H1 (cell line): ENCODE measurements around the gene NLRP11. TPM values are rescaled to one million over a fixed set of nuclear protein-coding genes. Genes with fewer than 3 reads are reported as not detected.

ENCODE experiments used
- ASH2L ChIP-seq: fragments of 200-600, 300-600 bp; sonication (generic); IDR thresholded peaks from one replicate; pipeline ENCODE4 v1.7.1; 2017; ENCODE audit warnings: low read length
- TAF7 ChIP-seq: optimal IDR thresholded peaks from 2 replicates; pipeline ENCODE3; 2011; ENCODE audit warnings: low read depth, mild to moderate bottlenecking, inconsistent platforms, low read length, moderate library complexity, borderline replicate concordance
- polyA plus RNA-seq, 7 experiments: library from polyadenylated mRNA; depleted of rRNA in 3 of 7; stranded (reverse) in 5 of 7; unstranded in 2 of 7; fragments of >200 nt in 5 of 7; fragments of 200-250 nt in 2 of 7; gene quantifications; 1 replicate in 5 of 7; 2 replicates in 1 of 7; 4 replicates in 1 of 7; pipeline versions ENCODE4 v1.2.1 to v1.2.3, GENCODE V29; 2011 to 2013; ENCODE audit warnings: missing spikeins in 2 of 7, mixed read lengths in 2 of 7
- total RNA-seq: library from RNA; stranded (reverse); fragmentation: NEBNext Ultra II Directional; extraction: Animal tissue kit (Norgen Biotek cat#: 25700); gene quantifications from 2 replicates; pipeline ENCODE4 v1.2.1, GENCODE V29; 2021
- TF ChIP-seq, protein P1 (sequence below): IDR thresholded peaks from 2 replicates; pipeline ENCODE4 v1.6.1; 2011; ENCODE audit warnings: low read length, improper control_type of control experiment

Gene NLRP11
- total and polyA plus RNA-seq, 2 of the 8 experiments (the other 6 are each of a cell fraction or from before 2014, with no cell fraction given), result not detected

DNA sequence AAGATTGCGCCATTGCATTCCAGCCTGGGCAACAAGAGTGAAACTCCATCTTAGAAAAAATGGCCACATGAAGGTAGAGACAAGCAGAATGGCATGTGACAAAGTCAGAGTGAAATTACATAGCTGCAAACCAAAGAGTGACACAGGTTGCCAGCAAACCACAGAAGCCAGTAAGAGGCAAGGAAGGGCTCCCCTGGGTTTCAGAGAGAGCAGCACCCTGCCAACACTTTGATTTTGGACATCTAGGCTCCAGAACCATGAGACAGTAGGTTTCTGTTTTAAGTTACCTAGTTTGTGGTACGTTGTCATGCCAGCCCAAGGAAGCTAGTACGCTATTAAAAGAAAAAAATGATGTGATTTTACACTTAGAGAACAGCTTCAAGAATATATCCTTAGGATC lies 6.5 kb upstream of the NLRP11 start (continued):
- TF ChIP-seq, protein P1, sequence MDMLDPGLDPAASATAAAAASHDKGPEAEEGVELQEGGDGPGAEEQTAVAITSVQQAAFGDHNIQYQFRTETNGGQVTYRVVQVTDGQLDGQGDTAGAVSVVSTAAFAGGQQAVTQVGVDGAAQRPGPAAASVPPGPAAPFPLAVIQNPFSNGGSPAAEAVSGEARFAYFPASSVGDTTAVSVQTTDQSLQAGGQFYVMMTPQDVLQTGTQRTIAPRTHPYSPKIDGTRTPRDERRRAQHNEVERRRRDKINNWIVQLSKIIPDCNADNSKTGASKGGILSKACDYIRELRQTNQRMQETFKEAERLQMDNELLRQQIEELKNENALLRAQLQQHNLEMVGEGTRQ, result no peak
- TF ChIP-seq ASH2L (no peak), TAF7 (no peak)
